H1 (cell line): ENCODE measurements around the gene ADIPOR2. TPM values are rescaled to one million over a fixed set of nuclear protein-coding genes. Genes with fewer than 3 reads are reported as not detected.

ENCODE experiments used
- CTCF ChIA-PET: fragments of 300-600 bp; sonication (Branson Sonifier 250); formaldehyde crosslinking; loops from one replicate; lab custom pipeline; 2021; ENCODE audit not compliant: partially characterized antibody; lab: Charles Lee
- POLR2A ChIA-PET: fragments of 300-600 bp; sonication (Branson Sonifier 250); formaldehyde crosslinking; loops from one replicate; lab custom pipeline; 2021; ENCODE audit warnings: inconsistent platforms; ENCODE audit not compliant: partially characterized antibody; lab: Charles Lee
- DNase-seq, 2 experiments: peaks; one replicate each; pipeline versions ENCODE4 v3.0.0 to v3.0.0-alpha.2; 2010 to 2022; ENCODE audit warnings: low spot score in 2 of 2, low read depth in 1 of 2, mixed read lengths in 1 of 2
- FAIRE-seq: peaks from 2 replicates; lab custom pipeline; 2011; peaks lifted over from hg19 to GRCh38; lab: Jason Lieb, UNC
- H2AFZ ChIP-seq: 2 replicates; pipeline ENCODE4 v1.8.1; 2012; ENCODE audit warnings: low read length, inconsistent platforms
- H2AK5ac ChIP-seq: 2 replicates; pipeline ENCODE4 v1.6.1; 2013; ENCODE audit warnings: low read depth, low read length
- H2BK120ac ChIP-seq: replicated peaks from 2 replicates; pipeline ENCODE3; 2013; ENCODE audit warnings: low read depth, low read length, inconsistent platforms
- H2BK12ac ChIP-seq: 2 replicates; pipeline ENCODE4 v1.6.1; 2013; ENCODE audit warnings: low read depth, low read length
- H2BK15ac ChIP-seq: 2 replicates; pipeline ENCODE4 v1.6.1; 2013; ENCODE audit warnings: low read length
- H2BK20ac ChIP-seq: 2 replicates; pipeline ENCODE4 v1.6.1; 2013; ENCODE audit warnings: low read length
- H2BK5ac ChIP-seq: 2 replicates; pipeline ENCODE4 v1.6.1; 2013; ENCODE audit warnings: low read depth, low read length
- H3K14ac ChIP-seq: 2 replicates; pipeline ENCODE4 v1.6.1; 2013; ENCODE audit warnings: inconsistent platforms; ENCODE audit not compliant: insufficient read length
- H3K18ac ChIP-seq: 2 replicates; pipeline ENCODE4 v1.6.1; 2013; ENCODE audit warnings: low read length; ENCODE audit errors: extremely low read depth
- H3K23ac ChIP-seq: 2 replicates; pipeline ENCODE4 v1.6.1; 2013; ENCODE audit warnings: inconsistent platforms; ENCODE audit not compliant: insufficient read length
- H3K23me2 ChIP-seq: 2 replicates; pipeline ENCODE4 v1.6.1; 2013; ENCODE audit warnings: low read depth, low read length
- H3K27ac ChIP-seq: 2 replicates; pipeline ENCODE4 v1.6.1; 2011; ENCODE audit warnings: low read depth, low read length, inconsistent platforms
- H3K27me3 ChIP-seq, 4 experiments: replicated peaks in 1 of 4; 1 replicate in 1 of 4; 2 replicates in 3 of 4; pipeline versions ENCODE4 v1.6.1 to v1.8.1; 2011 to 2013; ENCODE audit warnings: low read length in 3 of 4, mild to moderate bottlenecking in 3 of 4, inconsistent platforms in 2 of 4, mixed read lengths in 2 of 4, moderate library complexity in 1 of 4; ENCODE audit not compliant: control insufficient read depth in 3 of 4, insufficient read depth in 3 of 4; ENCODE audit errors: extremely low read depth in 1 of 4
- H3K36me3 ChIP-seq, 4 experiments: 2 replicates each; pipeline versions ENCODE4 v1.6.1 to v1.8.1; 2011 to 2013; ENCODE audit warnings: mild to moderate bottlenecking in 4 of 4, low read length in 3 of 4, moderate library complexity in 2 of 4, control low read depth in 1 of 4, inconsistent platforms in 1 of 4; ENCODE audit not compliant: insufficient read depth in 4 of 4, control insufficient read depth in 2 of 4
- H3K4ac ChIP-seq: replicated peaks from 2 replicates; pipeline ENCODE3; 2013; ENCODE audit warnings: low read length, low read depth, mixed read lengths, inconsistent platforms; ENCODE audit not compliant: insufficient read length
- H3K4me1 ChIP-seq, 4 experiments: replicated peaks in 1 of 4; 1 replicate in 1 of 4; 2 replicates in 3 of 4; pipeline versions ENCODE4 v1.6.1 to v1.8.1; 2011 to 2013; ENCODE audit warnings: low read length in 3 of 4, inconsistent platforms in 2 of 4, mixed read lengths in 1 of 4; ENCODE audit not compliant: insufficient read depth in 4 of 4, control insufficient read depth in 3 of 4
- H3K4me2 ChIP-seq, 2 experiments: 2 replicates each; pipeline versions ENCODE4 v1.6.1 to v1.8.1; 2011 to 2013; ENCODE audit warnings: low read depth in 2 of 2, low read length in 2 of 2, control low read depth in 1 of 2, inconsistent platforms in 1 of 2, mild to moderate bottlenecking in 1 of 2; ENCODE audit not compliant: insufficient read depth in 1 of 2
- H3K4me3 ChIP-seq, 4 experiments: fragments of 200-600, 300-600 bp in 1 of 4; sonication (generic), shearing (Covaris generic), sonication (Bioruptor Twin) in 1 of 4; 2 replicates each; pipeline versions ENCODE4 v1.5.1 to v1.8.1; 2011 to 2016; ENCODE audit warnings: low read length in 4 of 4, low read depth in 3 of 4, control low read depth in 2 of 4, inconsistent platforms in 2 of 4, mild to moderate bottlenecking in 2 of 4, mixed read lengths in 1 of 4, moderate library complexity in 1 of 4; ENCODE audit not compliant: insufficient read depth in 2 of 4; ENCODE audit errors: extremely low read depth in 1 of 4
- H3K56ac ChIP-seq: replicated peaks from 2 replicates; pipeline ENCODE3; 2013; ENCODE audit warnings: low read depth, mild to moderate bottlenecking, mixed read lengths, low read length, inconsistent platforms; ENCODE audit not compliant: insufficient read length
- H3K79me1 ChIP-seq: 2 replicates; pipeline ENCODE4 v1.6.1; 2013; ENCODE audit warnings: low read depth, low read length, control low read depth
- H3K79me2 ChIP-seq, 2 experiments: 2 replicates each; pipeline versions ENCODE4 v1.6.1 to v1.8.1; 2012 to 2013; ENCODE audit warnings: low read length in 2 of 2, mild to moderate bottlenecking in 2 of 2, inconsistent platforms in 1 of 2; ENCODE audit not compliant: insufficient read depth in 2 of 2, control insufficient read depth in 1 of 2
- H3K9ac ChIP-seq, 4 experiments: replicated peaks in 1 of 4; 1 replicate in 1 of 4; 2 replicates in 3 of 4; pipeline versions ENCODE4 v1.6.1 to v1.8.1; 2011 to 2013; ENCODE audit warnings: low read depth in 3 of 4, low read length in 3 of 4, control low read depth in 2 of 4, mild to moderate bottlenecking in 2 of 4, moderate library complexity in 2 of 4, inconsistent platforms in 1 of 4; ENCODE audit errors: extremely low read depth in 1 of 4
- H3K9me3 ChIP-seq, 2 experiments: 2 replicates each; pipeline versions ENCODE4 v1.6.1 to v1.8.1; 2012 to 2013; ENCODE audit warnings: mild to moderate bottlenecking in 2 of 2, moderate library complexity in 2 of 2, control low read depth in 1 of 2, inconsistent platforms in 1 of 2, low read depth in 1 of 2, low read length in 1 of 2, mixed read lengths in 1 of 2; ENCODE audit not compliant: insufficient read depth in 2 of 2
- H4K20me1 ChIP-seq, 2 experiments: replicated peaks in 1 of 2; 2 replicates each; pipeline versions ENCODE3 to v1.8.1; 2011 to 2013; ENCODE audit warnings: inconsistent platforms in 2 of 2, low read length in 2 of 2, mild to moderate bottlenecking in 1 of 2; ENCODE audit not compliant: insufficient read depth in 2 of 2, control insufficient read depth in 1 of 2
- H4K5ac ChIP-seq: 2 replicates; pipeline ENCODE4 v1.6.1; 2013; ENCODE audit warnings: low read length, low read depth, mixed read lengths, inconsistent platforms; ENCODE audit not compliant: insufficient read length
- H4K8ac ChIP-seq: 2 replicates; pipeline ENCODE4 v1.8.0; 2013; ENCODE audit warnings: mild to moderate bottlenecking, moderate library complexity, low read length, inconsistent platforms; ENCODE audit not compliant: insufficient read depth; ENCODE audit errors: extremely low read depth
- H4K91ac ChIP-seq: replicated peaks from 2 replicates; pipeline ENCODE3; 2013; ENCODE audit warnings: low read length, mixed read lengths, inconsistent platforms; ENCODE audit not compliant: insufficient read length
- CBX5 ChIP-seq: fragments of 300-800, 300-1000 bp; sonication (generic); IDR thresholded peaks from 2 replicates; pipeline ENCODE4 v1.7.1; 2016; ENCODE audit warnings: antibody characterized with exemption, low read length, low read depth
- CREB1 ChIP-seq: IDR thresholded peaks from 2 replicates; pipeline ENCODE4 v1.6.1; 2012; ENCODE audit warnings: inconsistent platforms
- EGR1 ChIP-seq: IDR thresholded peaks from 2 replicates; pipeline ENCODE4 v1.6.1; 2011; ENCODE audit warnings: low read depth, low read length, borderline replicate concordance
- FOSL1 ChIP-seq: IDR thresholded peaks from 2 replicates; pipeline ENCODE4 v1.6.1; 2011; ENCODE audit warnings: mild to moderate bottlenecking, low read depth, low read length, moderate library complexity; ENCODE audit not compliant: insufficient read depth
- GABPA ChIP-seq: IDR thresholded peaks from 2 replicates; pipeline ENCODE4 v1.6.1; 2011; ENCODE audit warnings: mild to moderate bottlenecking, low read length, moderate library complexity, borderline replicate concordance; ENCODE audit not compliant: insufficient read depth
- NANOG ChIP-seq: IDR thresholded peaks from 2 replicates; pipeline ENCODE4 v1.6.1; 2011; ENCODE audit warnings: low read length, low read depth, mild to moderate bottlenecking, inconsistent platforms; ENCODE audit not compliant: insufficient read depth, poor library complexity, severe bottlenecking
- SAP30 ChIP-seq: fragments of 300-600 bp; sonication (generic); IDR thresholded peaks from 2 replicates; pipeline ENCODE4 v1.7.1; 2012; ENCODE audit warnings: low read length, moderate library complexity, mild to moderate bottlenecking, inconsistent platforms; ENCODE audit not compliant: insufficient read depth, insufficient replicate concordance
- SIN3A ChIP-seq, 2 experiments: IDR thresholded peaks in 1 of 2; conservative IDR thresholded peaks in 1 of 2; 2 replicates each; pipeline ENCODE4 v1.6.1; 2011 to 2012; ENCODE audit warnings: low read length in 2 of 2, improper control_type of control experiment in 1 of 2, low read depth in 1 of 2, mild to moderate bottlenecking in 1 of 2
- SUZ12 ChIP-seq: fragments of 200-600 bp; sonication (generic); IDR thresholded peaks from 2 replicates; pipeline ENCODE4 v1.6.1; 2012; ENCODE audit warnings: mild to moderate bottlenecking, inconsistent platforms, low read length, moderate library complexity, mixed read lengths
- TAF1 ChIP-seq: IDR thresholded peaks from 2 replicates; pipeline ENCODE4 v1.6.1; 2011; ENCODE audit warnings: mild to moderate bottlenecking, low read depth, low read length
- WGBS, 2 experiments: shearing (Covaris generic) in 1 of 2; methylation state at CpG; one replicate each; pipeline versions ENCODE4 v1.1.6 to v1.1.7; 2013 to 2015; ENCODE audit warnings: low lambda C conversion rate in 2 of 2, mixed read lengths in 2 of 2, inconsistent platforms in 1 of 2, low coverage in 1 of 2, missing lambda C conversion rate in 1 of 2; ENCODE audit not compliant: insufficient replicate concordance in 2 of 2, insufficient coverage in 1 of 2, insufficient read length in 1 of 2; ENCODE audit errors: extremely low coverage in 1 of 2, missing lambda C conversion rate in 1 of 2; 5-methylcytosine and 5-hydroxymethylcytosine counted together
- polyA plus RNA-seq, 7 experiments: library from polyadenylated mRNA; depleted of rRNA in 3 of 7; stranded (reverse) in 5 of 7; unstranded in 2 of 7; fragments of >200 nt in 5 of 7; fragments of 200-250 nt in 2 of 7; gene quantifications; 1 replicate in 5 of 7; 2 replicates in 1 of 7; 4 replicates in 1 of 7; pipeline versions ENCODE4 v1.2.1 to v1.2.3, GENCODE V29; 2011 to 2013; ENCODE audit warnings: missing spikeins in 2 of 7, mixed read lengths in 2 of 7
- total RNA-seq: library from RNA; stranded (reverse); fragmentation: NEBNext Ultra II Directional; extraction: Animal tissue kit (Norgen Biotek cat#: 25700); gene quantifications from 2 replicates; pipeline ENCODE4 v1.2.1, GENCODE V29; 2021
- TF ChIP-seq, protein P1 (sequence below): IDR thresholded peaks from 2 replicates; pipeline ENCODE4 v1.6.1; 2012; ENCODE audit warnings: inconsistent platforms

ADIPOR2 gene
- total and polyA plus RNA-seq, 2 of the 8 experiments (the other 6 are each of a cell fraction or from before 2014, with no cell fraction given) = 17.5 to 50.8 TPM

DNA sequence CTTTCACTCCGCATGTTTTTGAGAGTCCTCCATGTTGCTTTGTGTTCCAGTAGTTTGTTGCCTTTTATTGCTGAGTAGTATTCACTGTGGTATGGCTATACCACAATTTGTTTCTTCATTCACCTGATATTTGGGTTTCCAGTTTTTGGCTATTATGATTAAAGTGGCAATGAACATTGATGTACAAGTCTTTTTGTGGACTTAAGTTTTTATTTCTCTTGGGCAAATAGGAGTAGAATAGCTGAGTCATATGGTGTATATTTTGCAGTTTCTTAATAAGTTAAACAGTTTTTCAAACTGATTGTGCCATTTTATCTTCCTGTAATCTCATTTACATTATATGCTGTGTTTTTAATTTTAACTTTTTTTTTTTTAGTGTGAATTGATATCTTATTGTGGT, 16.2 kb downstream of the ADIPOR2 start:
- H3K18ac ChIP-seq = no peak overlapping the region
- no peaks in the 10 kb centered on the region for H3K27me3 ChIP-seq
- no peak overlapping the region for H3K56ac ChIP-seq
- H2BK15ac ChIP-seq = no peak overlapping the region
- no peaks in the 10 kb centered on the region; a peak in 2 of 8 replicates for H3K36me3 ChIP-seq
- H4K5ac ChIP-seq = no peak overlapping the region
- H3K4me3 ChIP-seq = no peak overlapping the region
- H3K14ac ChIP-seq = no peak overlapping the region
- no peaks in the 10 kb centered on the region for H3K9me3 ChIP-seq
- H3K23me2 ChIP-seq = no peaks in the 10 kb centered on the region
- H2BK12ac ChIP-seq = no peak overlapping the region
- H3K23ac ChIP-seq = no peak overlapping the region
- no peak overlapping the region for H3K27ac ChIP-seq
- FAIRE-seq = no peak
- peaks cover 0 to 99% of the 10 kb centered on the region in 2 experiments; a peak in 3 of 4 replicates for H3K79me2 ChIP-seq
- 90% methylated on average over 1 of the region's 1 CpG; no CpG with 5 or more reads in 1 of the 2 experiments for WGBS, 2 experiments
- ChIA-PET POLR2A (no interaction called here), CTCF (interaction anchor here (0.7 to 1.9 kb wide), 3 partner anchors 8 to 259 kb away, joined by 3 to 4 read pairs (median 4); no protein-coding TSS in a partner anchor)
- peaks cover 4% of the 10 kb centered on the region; the same call in 1 of the 2 replicates for H3K79me1 ChIP-seq
- H3K4ac ChIP-seq = no peak overlapping the region
- H2AK5ac ChIP-seq = no peak overlapping the region
- H4K91ac ChIP-seq = no peak overlapping the region
- H3K4me2 ChIP-seq = no peak overlapping the region
- H2AFZ ChIP-seq = no peak overlapping the region
- no peaks in the 10 kb centered on the region for H3K4me1 ChIP-seq
- H2BK20ac ChIP-seq = no peak overlapping the region
- H2BK120ac ChIP-seq = no peak overlapping the region
- peaks cover 3 to 4% of the 10 kb centered on the region in 2 experiments for H4K20me1 ChIP-seq
- no peak for TF ChIP-seq SAP30
- TF ChIP-seq TAF1 = no peak
- TF ChIP-seq, protein P1, sequence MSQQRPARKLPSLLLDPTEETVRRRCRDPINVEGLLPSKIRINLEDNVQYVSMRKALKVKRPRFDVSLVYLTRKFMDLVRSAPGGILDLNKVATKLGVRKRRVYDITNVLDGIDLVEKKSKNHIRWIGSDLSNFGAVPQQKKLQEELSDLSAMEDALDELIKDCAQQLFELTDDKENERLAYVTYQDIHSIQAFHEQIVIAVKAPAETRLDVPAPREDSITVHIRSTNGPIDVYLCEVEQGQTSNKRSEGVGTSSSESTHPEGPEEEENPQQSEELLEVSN = no peak
- no peak for TF ChIP-seq SUZ12
- TF ChIP-seq EGR1 = no peak
- TF ChIP-seq CREB1 = no peak
- TF ChIP-seq SIN3A (conservative IDR thresholded peaks at IDR 0.05 in 1 of 2, IDR thresholded peaks at IDR 0.05 in 1 of 2; ENCODE audit: low read depth in 1 of 2, low read length in 2 of 2) = no peak
- no peak for TF ChIP-seq GABPA
- no peak for TF ChIP-seq FOSL1
- TF ChIP-seq CBX5 = no peak
- no peak for TF ChIP-seq NANOG
- no peak for DNase-seq
- H2BK5ac ChIP-seq = no peak overlapping the region
- no peak overlapping the region for H3K9ac ChIP-seq
- no peak overlapping the region for H4K8ac ChIP-seq
